Measurements from ENCODE around the gene SH3GL2. TPM values are rescaled to one million over a fixed set of nuclear protein-coding genes. Genes with fewer than 3 reads are reported as not detected.

SH3GL2 gene
- total RNA-seq, 2 donors from 2014 or later = 0.78 to 1.3 TPM

GRCh38 chr9:17613758-17614157 lies 34.9 kb downstream of the SH3GL2 start:
- TF ChIP-seq POLR2A (IDR thresholded peaks at IDR 0.05) = no peak
- no peak for TF ChIP-seq CTCF (IDR thresholded peaks at IDR 0.05)
- Histone ChIP-seq H3K27me3 (no peaks in the 10 kb centered on the region), H3K27ac (no peak overlapping the region), H3K4me1 (no peaks in the 10 kb centered on the region), H3K36me3 (replicated peaks in 1 of 2; ENCODE audit: insufficient read depth in 1 of 2, low read depth in 2 of 2) (no peaks in the 10 kb centered on the region), H3K9me3 (no peaks in the 10 kb centered on the region), H3K4me3 (no peak overlapping the region)
- WGBS, 2 donors = 51% methylated on average over 3 of the region's 3 CpGs
- intact Hi-C loops (cut with DNase I) = no loop called here
- DNase-seq (no peak), ATAC-seq (no peak)

GRCh38 chr9:17614250-17614649 lies 35.4 kb downstream of the SH3GL2 start:
- 62 to 64% methylated on average over 1 of the region's 1 CpG for WGBS, 2 donors
- no peak overlapping the region for H3K4me3 ChIP-seq
- no peak overlapping the region for H3K27ac ChIP-seq
- TF ChIP-seq POLR2A (IDR thresholded peaks at IDR 0.05) (no peak), CTCF (IDR thresholded peaks at IDR 0.05) (no peak)
- intact Hi-C loops (cut with DNase I) = no loop called here
- DNase-seq (no peak), ATAC-seq (no peak)
- H3K27me3 ChIP-seq = no peaks in the 10 kb centered on the region
- no peaks in the 10 kb centered on the region for H3K9me3 ChIP-seq
- H3K4me1 ChIP-seq = no peaks in the 10 kb centered on the region
- H3K36me3 ChIP-seq (replicated peaks in 1 of 2; ENCODE audit: insufficient read depth in 1 of 2, low read depth in 2 of 2) = no peaks in the 10 kb centered on the region

- no peak for ATAC-seq
- Histone ChIP-seq H3K4me3 (no peak overlapping the region), H3K27ac (no peak overlapping the region), H3K9me3 (no peaks in the 10 kb centered on the region), H3K36me3 (replicated peaks in 1 of 2; ENCODE audit: insufficient read depth in 1 of 2, low read depth in 2 of 2) (no peaks in the 10 kb centered on the region), H3K4me1 (no peaks in the 10 kb centered on the region), H3K27me3 (no peaks in the 10 kb centered on the region)
- intact Hi-C loops (cut with DNase I) = no loop called here
- no peak for TF ChIP-seq CTCF (IDR thresholded peaks at IDR 0.05)
- TF ChIP-seq POLR2A (IDR thresholded peaks at IDR 0.05) = no peak
- WGBS, 2 donors = 44 to 53% methylated on average over 4 of the region's 4 CpGs
- DNase-seq = no peak
These were observed 36.0 kb downstream of the SH3GL2 start for GRCh38 chr9:17614903-17615302.

GRCh38 chr9:17622141-17622540 lies 43.3 kb downstream of the SH3GL2 start:
- intact Hi-C loops (cut with DNase I) = no loop called here
- WGBS, 2 donors = 59 to 78% methylated on average over 4 of the region's 4 CpGs

More at GRCh38 chr9:17622141-17622540, 43.3 kb downstream of the SH3GL2 start:
- Histone ChIP-seq H3K36me3 (replicated peaks in 1 of 2; ENCODE audit: insufficient read depth in 1 of 2, low read depth in 2 of 2) (no peaks in the 10 kb centered on the region), H3K9me3 (no peaks in the 10 kb centered on the region), H3K27me3 (no peaks in the 10 kb centered on the region), H3K4me1 (no peaks in the 10 kb centered on the region), H3K27ac (no peak overlapping the region), H3K4me3 (no peak overlapping the region)
- ATAC-seq (no peak), DNase-seq (no peak)
- TF ChIP-seq CTCF (IDR thresholded peaks at IDR 0.05) (no peak), POLR2A (IDR thresholded peaks at IDR 0.05) (no peak)
